ENCODE data around the gene MIGA2.

DNA sequence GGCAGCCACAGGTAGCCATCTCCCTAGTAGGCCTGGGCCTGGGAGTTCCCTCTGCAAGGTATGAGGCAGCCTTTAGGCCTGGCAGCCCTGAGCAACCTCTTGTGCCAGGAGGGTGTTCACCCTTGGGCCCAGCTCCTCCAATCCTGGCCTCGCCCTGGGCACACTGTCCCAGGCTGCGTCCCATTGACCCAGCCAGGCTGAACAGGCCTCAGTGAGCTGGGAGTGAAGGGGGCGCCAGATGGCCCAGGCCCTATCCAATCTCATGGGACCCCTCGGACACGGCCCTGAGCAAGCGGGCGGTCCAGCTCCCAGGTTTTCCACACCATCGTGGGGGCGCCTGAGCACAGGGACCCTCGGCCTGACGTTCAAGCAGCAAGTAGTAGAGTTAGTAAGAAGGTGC lies 22.8 kb upstream of the MIGA2 start:
- TF ChIP-seq, protein P1, sequence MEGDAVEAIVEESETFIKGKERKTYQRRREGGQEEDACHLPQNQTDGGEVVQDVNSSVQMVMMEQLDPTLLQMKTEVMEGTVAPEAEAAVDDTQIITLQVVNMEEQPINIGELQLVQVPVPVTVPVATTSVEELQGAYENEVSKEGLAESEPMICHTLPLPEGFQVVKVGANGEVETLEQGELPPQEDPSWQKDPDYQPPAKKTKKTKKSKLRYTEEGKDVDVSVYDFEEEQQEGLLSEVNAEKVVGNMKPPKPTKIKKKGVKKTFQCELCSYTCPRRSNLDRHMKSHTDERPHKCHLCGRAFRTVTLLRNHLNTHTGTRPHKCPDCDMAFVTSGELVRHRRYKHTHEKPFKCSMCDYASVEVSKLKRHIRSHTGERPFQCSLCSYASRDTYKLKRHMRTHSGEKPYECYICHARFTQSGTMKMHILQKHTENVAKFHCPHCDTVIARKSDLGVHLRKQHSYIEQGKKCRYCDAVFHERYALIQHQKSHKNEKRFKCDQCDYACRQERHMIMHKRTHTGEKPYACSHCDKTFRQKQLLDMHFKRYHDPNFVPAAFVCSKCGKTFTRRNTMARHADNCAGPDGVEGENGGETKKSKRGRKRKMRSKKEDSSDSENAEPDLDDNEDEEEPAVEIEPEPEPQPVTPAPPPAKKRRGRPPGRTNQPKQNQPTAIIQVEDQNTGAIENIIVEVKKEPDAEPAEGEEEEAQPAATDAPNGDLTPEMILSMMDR (IDR thresholded peaks at IDR 0.05): no peak
- TF ChIP-seq EP300 (IDR thresholded peaks at IDR 0.05) (no peak), POLR2A (IDR thresholded peaks at IDR 0.05) (no peak)
